Measurements from ENCODE around the gene PTPRG. TPM values are rescaled to one million over a fixed set of nuclear protein-coding genes. Genes with fewer than 3 reads are reported as not detected.

The PTPRG gene
- total and polyA plus RNA-seq, 2 experiments from 2014 or later, result 24.4 to 131 TPM

- no peak for DNase-seq (ENCODE audit: low spot score)
- no peak overlapping the region for H3K27ac Mint-ChIP-seq
These were observed 487.2 kb downstream of the PTPRG start for GRCh38 chr3:62048577-62048976.

More at GRCh38 chr3:62048577-62048976, 487.2 kb downstream of the PTPRG start:
- Histone ChIP-seq H3K36me3 (ENCODE audit: insufficient read depth) (no peaks in the 10 kb centered on the region), H2AFZ (no peak overlapping the region), H3K27me3 (ENCODE audit: insufficient read depth) (no peaks in the 10 kb centered on the region), H3F3A (replicated peaks; ENCODE audit: low read depth) (0 out of 2 replicates have a peak, but pooled peaks cover 4% of the 10 kb centered on the region), H3K4me1 (ENCODE audit: insufficient read depth) (peaks cover 46% of the 10 kb centered on the region), H3K4me3 (no peak overlapping the region), H4K20me1 (replicated peaks; ENCODE audit: insufficient read depth) (no peaks in the 10 kb centered on the region), H3K9me2 (ENCODE audit: insufficient read depth) (no peaks in the 10 kb centered on the region), H3K79me2 (replicated peaks; ENCODE audit: insufficient read depth) (peaks cover 30% of the 10 kb centered on the region), H3K4me2 (no peak overlapping the region), H3K27ac (ENCODE audit: low read depth) (no peak overlapping the region)
- Mint-ChIP-seq H3K4me3 (no peak overlapping the region), H3K9me3 (no peaks in the 10 kb centered on the region), H3K27me3 (ENCODE audit: insufficient read depth, low read depth, poor library complexity) (peaks cover 6% of the 10 kb centered on the region), H3K36me3 (ENCODE audit: low read depth) (no peaks in the 10 kb centered on the region), H3K4me1 (peaks cover 60% of the 10 kb centered on the region)
- no peak for TF ChIP-seq CREB1 (CRISPR knock-in tag; IDR thresholded peaks at IDR 0.05; ENCODE audit: low read depth)
- no peak for TF ChIP-seq STAT1 (IDR thresholded peaks at IDR 0.05; ENCODE audit: unreplicated experiment)
- TF ChIP-seq REST (IDR thresholded peaks at IDR 0.05; ENCODE audit: unreplicated experiment), result no peak
- TF ChIP-seq EZH2 (IDR thresholded peaks at IDR 0.05; ENCODE audit: low read depth, unreplicated experiment), result no peak
- no peak for TF ChIP-seq EZH2phosphoT487 (IDR thresholded peaks at IDR 0.05; ENCODE audit: unreplicated experiment)
- no peak for TF ChIP-seq ZNF114 (CRISPR knock-in tag; IDR thresholded peaks at IDR 0.05)
- no peak for TF ChIP-seq CTCF (conservative IDR thresholded peaks at IDR 0.05; ENCODE audit: low read depth in 2 of 2)
- no peak for TF ChIP-seq JUNB (IDR thresholded peaks at IDR 0.05; ENCODE audit: unreplicated experiment)
- TF ChIP-seq NANOG (IDR thresholded peaks at IDR 0.05; ENCODE audit: borderline replicate concordance), result no peak
- TF ChIP-seq ZNF462 (CRISPR knock-in tag; IDR thresholded peaks at IDR 0.05), result no peak
- no peak for TF ChIP-seq POLR2AphosphoS5 (IDR thresholded peaks at IDR 0.05; ENCODE audit: low read depth)
- no peak for TF ChIP-seq ZNF331 (CRISPR knock-in tag; IDR thresholded peaks at IDR 0.05; ENCODE audit: low read depth)
- no peak for TF ChIP-seq ETS1 (IDR thresholded peaks at IDR 0.05)
- no peak for ATAC-seq

Measured in GM23338 (cell line).